ENCODE data around the gene TSPAN5.

Gene TSPAN5

GRCh38 chr4:98522062-98522461 is 136.3 kb downstream of the TSPAN5 start (continued):
- no peak for TF ChIP-seq ZNF394 (tag by site-specific recombination; IDR thresholded peaks at IDR 0.05; ENCODE audit: borderline replicate concordance)
- TF ChIP-seq ZNF670 (tag by site-specific recombination; IDR thresholded peaks at IDR 0.05; ENCODE audit: low read depth): no peak
- TF ChIP-seq PRDM2 (tag by site-specific recombination; IDR thresholded peaks at IDR 0.05; ENCODE audit: borderline replicate concordance): no peak
- no peak for TF ChIP-seq ZBTB49 (tag by site-specific recombination; IDR thresholded peaks at IDR 0.05; ENCODE audit: low read depth)
- TF ChIP-seq BCL11B (tag by site-specific recombination; IDR thresholded peaks at IDR 0.05; ENCODE audit: low read depth): no peak
- TF ChIP-seq SCRT1 (tag by site-specific recombination; IDR thresholded peaks at IDR 0.05; ENCODE audit: borderline replicate concordance): no peak
- no peak for TF ChIP-seq GLI2 (tag by site-specific recombination; IDR thresholded peaks at IDR 0.05; ENCODE audit: borderline replicate concordance, low read depth)
- TF ChIP-seq ZNF704 (tag by site-specific recombination; IDR thresholded peaks at IDR 0.05): no peak
- no peak for TF ChIP-seq ZNF174 (tag by site-specific recombination; IDR thresholded peaks at IDR 0.05)
- TF ChIP-seq ZNF302 (tag by site-specific recombination; IDR thresholded peaks at IDR 0.05; ENCODE audit: low read depth): no peak

GRCh38 chr4:98521486-98521885 is 136.9 kb downstream of the TSPAN5 start:
- CTCF ChIA-PET: no interaction called here
- TF ChIP-seq FEZF1 (tag by site-specific recombination; IDR thresholded peaks at IDR 0.05) (no peak), ZNF350 (tag by site-specific recombination; IDR thresholded peaks at IDR 0.05) (no peak), ZBTB48 (tag by site-specific recombination; IDR thresholded peaks at IDR 0.05) (no peak), ZNF658 (tag by site-specific recombination; IDR thresholded peaks at IDR 0.05) (no peak), GLI4 (tag by site-specific recombination; IDR thresholded peaks at IDR 0.05) (no peak), TSHZ1 (tag by site-specific recombination; IDR thresholded peaks at IDR 0.05; ENCODE audit: borderline replicate concordance) (no peak), PRDM1 (tag by site-specific recombination; IDR thresholded peaks at IDR 0.05) (no peak), ZNF121 (tag by site-specific recombination; IDR thresholded peaks at IDR 0.05) (no peak)
- Histone ChIP-seq H3K27ac (ENCODE audit: extremely low read depth, low read depth, low read length) (no peak overlapping the region), H3K9me3 (ENCODE audit: control insufficient read depth, insufficient read depth, low read depth, low read length) (no peaks in the 10 kb centered on the region), H3K4me3 (ENCODE audit: low read depth, low read length) (no peak overlapping the region), H3K4me1 (ENCODE audit: control insufficient read depth, insufficient read depth, low read length) (no peaks in the 10 kb centered on the region), H3K36me3 (ENCODE audit: control insufficient read depth in 2 of 2, insufficient read depth in 1 of 2, low read length in 2 of 2) (no peaks in the 10 kb centered on the region)
- POLR2A ChIA-PET: no interaction called here

Measured in HEK293 (cell line).